ENCODE results near the gene TUBGCP6. TPM values are rescaled to one million over a fixed set of nuclear protein-coding genes. Genes with fewer than 3 reads are reported as not detected.

The TUBGCP6 gene
- total and polyA plus RNA-seq, 10 of the 15 experiments (the other 5 are each of a cell fraction or from before 2014, with no cell fraction given): 0.74 to 41.4 (median 19.4) TPM

GRCh38 chr22:50185375-50186087 lies 59.3 kb downstream of the TUBGCP6 start, which contains the start of gene TRABD (continued):
- TF ChIP-seq REST (IDR thresholded peaks at IDR 0.05; ENCODE audit: low read depth, low read length) (no peak), TCF3 (IDR thresholded peaks at IDR 0.05; ENCODE audit: borderline replicate concordance, insufficient read depth, low read depth, low read length) (no peak), BCL11A (IDR thresholded peaks at IDR 0.05; ENCODE audit: low read depth, low read length) (no peak), NR2C2 (IDR thresholded peaks at IDR 0.05; ENCODE audit: borderline replicate concordance, control insufficient read depth, insufficient read length, low read depth) (no peak), HSF1 (IDR thresholded peaks at IDR 0.05; ENCODE audit: low read depth, low read length) (no peak), GABPA (IDR thresholded peaks at IDR 0.05; ENCODE audit: low read depth) (no peak), PRDM15 (CRISPR knock-in tag; IDR thresholded peaks at IDR 0.05) (no peak), ZNF24 (IDR thresholded peaks at IDR 0.05) (no peak), NR2F1 (conservative IDR thresholded peaks at IDR 0.05) (no peak), ZNF687 (IDR thresholded peaks at IDR 0.05) (no peak), IRF3 (IDR thresholded peaks at IDR 0.05) (no peak)
